Neural cell (in vitro differentiated cells): ENCODE measurements around the gene TMEM135. TPM values are rescaled to one million over a fixed set of nuclear protein-coding genes. Genes with fewer than 3 reads are reported as not detected.

ENCODE experiments used
- H2AFZ ChIP-seq: fragments of 200-600, 300-800 bp; sonication (generic), shearing (Covaris generic); 2 replicates; pipeline ENCODE4 v1.6.0; 2014; ENCODE audit warnings: low read depth, mild to moderate bottlenecking, antibody characterized with exemption, low read length, moderate library complexity
- H3F3A ChIP-seq: fragments of 200-600 bp; shearing (Covaris generic); 2 replicates; pipeline ENCODE4 v1.6.1; 2016; ENCODE audit warnings: mild to moderate bottlenecking, moderate library complexity, mixed read lengths, antibody characterized with exemption, low read length; ENCODE audit not compliant: insufficient read depth, poor library complexity, severe bottlenecking
- H3K27ac ChIP-seq: fragments of 200-600, 300-800 bp; sonication (generic), shearing (Covaris generic); 2 replicates; pipeline ENCODE4 v1.5.1; 2014; ENCODE audit warnings: mild to moderate bottlenecking, low read length, moderate library complexity
- H3K27me3 ChIP-seq: fragments of 300-800, 200-600 bp; sonication (generic), shearing (Covaris generic); 2 replicates; pipeline ENCODE4 v1.6.0; 2014; ENCODE audit warnings: mild to moderate bottlenecking, low read depth, low read length, moderate library complexity; ENCODE audit not compliant: insufficient read depth
- H3K36me3 ChIP-seq: fragments of 300-800, 200-600 bp; sonication (generic), shearing (Covaris generic); 2 replicates; pipeline ENCODE4 v1.5.1; 2014; ENCODE audit warnings: mild to moderate bottlenecking, antibody characterized with exemption, low read length, moderate library complexity; ENCODE audit not compliant: insufficient read depth
- H3K4me2 ChIP-seq: fragments of 300-800, 200-600 bp; sonication (generic), shearing (Covaris generic); 2 replicates; pipeline ENCODE4 v1.6.0; 2014; ENCODE audit warnings: mild to moderate bottlenecking, low read length
- H3K4me3 ChIP-seq: fragments of 300-800, 200-600 bp; sonication (generic), shearing (Covaris generic); 2 replicates; pipeline ENCODE4 v1.5.1; 2014; ENCODE audit warnings: mild to moderate bottlenecking, low read length, moderate library complexity
- H3K79me2 ChIP-seq: fragments of 200-600 bp; shearing (Covaris generic); replicated peaks from 2 replicates; pipeline ENCODE4 v1.6.0; 2014; ENCODE audit warnings: mild to moderate bottlenecking, low read length, moderate library complexity; ENCODE audit not compliant: insufficient read depth
- H3K9ac ChIP-seq: fragments of 300-800, 200-600 bp; sonication (generic), shearing (Covaris generic); 2 replicates; pipeline ENCODE4 v1.6.1; 2016; ENCODE audit warnings: mild to moderate bottlenecking, low read length, mixed read lengths
- H3K9me2 ChIP-seq: fragments of 200-600 bp; shearing (Covaris generic); 2 replicates; pipeline ENCODE4 v1.6.1; 2016; ENCODE audit warnings: mild to moderate bottlenecking, low read length, mixed read lengths; ENCODE audit not compliant: insufficient read depth
- H3K9me3 ChIP-seq: fragments of 200-600, 300-800 bp; sonication (generic), shearing (Covaris generic); 2 replicates; pipeline ENCODE4 v1.6.1; 2016; ENCODE audit warnings: mild to moderate bottlenecking, mixed run types, low read length, moderate library complexity, mixed read lengths
- H4K20me1 ChIP-seq: fragments of 200-600 bp; shearing (Covaris generic); 2 replicates; pipeline ENCODE4 v1.6.1; 2016; ENCODE audit warnings: mild to moderate bottlenecking, mixed run types; ENCODE audit not compliant: insufficient read depth
- CTCF ChIP-seq: fragments of 450-650 bp; IDR thresholded peaks from 2 replicates; pipeline ENCODE4 v1.5.1; 2014; ENCODE audit warnings: antibody characterized with exemption, mild to moderate bottlenecking, moderate library complexity; ENCODE audit not compliant: poor library complexity, severe bottlenecking
- EP300 ChIP-seq: fragments of 450-650 bp; conservative IDR thresholded peaks from 2 replicates; pipeline ENCODE4 v1.6.1; 2014; ENCODE audit warnings: antibody characterized with exemption, mild to moderate bottlenecking, moderate library complexity; ENCODE audit not compliant: poor library complexity, severe bottlenecking
- EZH2 ChIP-seq: fragments of 200-600, 300-800 bp; shearing (Covaris generic), sonication (generic); IDR thresholded peaks from 2 replicates; pipeline ENCODE4 v1.6.1; 2014; ENCODE audit warnings: antibody characterized with exemption, low read length, borderline replicate concordance, mild to moderate bottlenecking; ENCODE audit not compliant: insufficient read depth, poor library complexity, severe bottlenecking
- MXI1 ChIP-seq: fragments of 450-650 bp; conservative IDR thresholded peaks from 2 replicates; pipeline ENCODE4 v1.6.1; 2014; ENCODE audit warnings: antibody characterized with exemption, mild to moderate bottlenecking; ENCODE audit not compliant: poor library complexity, severe bottlenecking
- POLR2AphosphoS5 ChIP-seq: IDR thresholded peaks from 2 replicates; pipeline ENCODE4 v1.6.1; 2012
- RAD21 ChIP-seq: fragments of 450-650 bp; conservative IDR thresholded peaks from 2 replicates; pipeline ENCODE4 v1.6.1; 2014; ENCODE audit warnings: antibody characterized with exemption, mild to moderate bottlenecking, moderate library complexity
- REST ChIP-seq: IDR thresholded peaks from 2 replicates; pipeline ENCODE4 v1.6.1; 2012; ENCODE audit warnings: borderline replicate concordance
- SMC3 ChIP-seq: fragments of 450-650 bp; conservative IDR thresholded peaks from 2 replicates; pipeline ENCODE4 v1.6.1; 2014; ENCODE audit warnings: antibody characterized with exemption, mild to moderate bottlenecking, moderate library complexity; ENCODE audit not compliant: poor library complexity
- TAF1 ChIP-seq: IDR thresholded peaks from 2 replicates; pipeline ENCODE4 v1.6.1; 2012; ENCODE audit warnings: low read depth
- polyA plus RNA-seq: library from polyadenylated mRNA; depleted of rRNA; stranded (reverse); fragments of >200 nt; gene quantifications from 2 replicates; pipeline ENCODE4 v1.2.3, GENCODE V29; 2014

The TMEM135 gene
- polyA plus RNA-seq, 1 donor from 2014 or later, result 15.6 TPM

- Histone ChIP-seq H3F3A (no peaks in the 10 kb centered on the region), H3K9me3 (no peaks in the 10 kb centered on the region), H2AFZ (no peak overlapping the region), H3K36me3 (no peaks in the 10 kb centered on the region), H3K4me2 (no peak overlapping the region), H3K9me2 (no peaks in the 10 kb centered on the region), H3K27ac (no peak overlapping the region), H3K4me3 (no peak overlapping the region), H3K27me3 (no peaks in the 10 kb centered on the region), H3K79me2 (no peaks in the 10 kb centered on the region), H3K9ac (no peak overlapping the region), H4K20me1 (no peaks in the 10 kb centered on the region)
- TF ChIP-seq POLR2AphosphoS5, result no peak
- TF ChIP-seq EP300, result no peak
- TF ChIP-seq RAD21, result no peak
- TF ChIP-seq TAF1, result no peak
- no peak for TF ChIP-seq EZH2
- no peak for TF ChIP-seq MXI1
- TF ChIP-seq REST, result no peak
- TF ChIP-seq CTCF, result no peak
- TF ChIP-seq SMC3, result no peak
Measured at GRCh38 chr11:87110443-87111131, 72.9 kb downstream of the TMEM135 start.

GRCh38 chr11:87114093-87114492 lies 76.4 kb downstream of the TMEM135 start:
- no peak for TF ChIP-seq REST
- no peak for TF ChIP-seq SMC3
- no peak for TF ChIP-seq POLR2AphosphoS5
- no peak for TF ChIP-seq RAD21
- no peak for TF ChIP-seq MXI1
- TF ChIP-seq TAF1, result no peak
- no peak for TF ChIP-seq EZH2
- no peak for TF ChIP-seq EP300
- no peak for TF ChIP-seq CTCF
- Histone ChIP-seq H2AFZ (no peak overlapping the region), H3K9me2 (no peaks in the 10 kb centered on the region), H4K20me1 (no peaks in the 10 kb centered on the region), H3K36me3 (no peaks in the 10 kb centered on the region), H3K9ac (no peak overlapping the region), H3K4me2 (no peak overlapping the region), H3F3A (no peaks in the 10 kb centered on the region), H3K9me3 (no peaks in the 10 kb centered on the region), H3K27me3 (no peaks in the 10 kb centered on the region), H3K4me3 (no peak overlapping the region), H3K27ac (no peak overlapping the region), H3K79me2 (no peaks in the 10 kb centered on the region)
